Neuronal stem cell (in vitro differentiated cells): ENCODE results near the gene ZNF501.

Experiments used
- DNase-seq: peaks from one replicate; pipeline ENCODE4 v3.0.0-alpha.2; 2013; ENCODE audit warnings: low spot score
- H2AFZ ChIP-seq: one replicate; pipeline ENCODE4 v1.6.1; 2013; ENCODE audit warnings: mild to moderate bottlenecking, low read length, inconsistent platforms
- H2AK5ac ChIP-seq: 2 replicates; pipeline ENCODE4 v1.6.1; 2013; ENCODE audit warnings: low read depth, mild to moderate bottlenecking, inconsistent platforms, low read length, moderate library complexity, mixed read lengths
- H2BK120ac ChIP-seq: 2 replicates; pipeline ENCODE4 v1.6.1; 2013; ENCODE audit warnings: low read depth, mild to moderate bottlenecking, inconsistent platforms, low read length, moderate library complexity, mixed read lengths
- H2BK12ac ChIP-seq: one replicate; pipeline ENCODE4 v1.6.1; 2013; ENCODE audit warnings: low read length, inconsistent platforms
- H2BK15ac ChIP-seq: 2 replicates; pipeline ENCODE4 v1.6.1; 2013; ENCODE audit warnings: mild to moderate bottlenecking, low read length, inconsistent platforms, mixed read lengths
- H2BK5ac ChIP-seq: one replicate; pipeline ENCODE4 v1.6.1; 2013; ENCODE audit warnings: inconsistent platforms, mild to moderate bottlenecking, low read length, moderate library complexity
- H3K14ac ChIP-seq: one replicate; pipeline ENCODE4 v1.6.1; 2013; ENCODE audit warnings: low read length, inconsistent platforms
- H3K18ac ChIP-seq: 2 replicates; pipeline ENCODE4 v1.6.1; 2013; ENCODE audit warnings: low read length, inconsistent platforms
- H3K23ac ChIP-seq: 2 replicates; pipeline ENCODE4 v1.6.1; 2013; ENCODE audit warnings: low read depth, mild to moderate bottlenecking, mixed read lengths, low read length, inconsistent platforms; ENCODE audit not compliant: poor library complexity
- H3K27ac ChIP-seq: replicated peaks from 3 replicates; pipeline ENCODE4 v1.5.1; 2013; ENCODE audit warnings: low read length, inconsistent platforms
- H3K27me3 ChIP-seq, 3 experiments: 2 replicates each; pipeline ENCODE4 v1.6.1; 2013; ENCODE audit warnings: low read length in 3 of 3, mild to moderate bottlenecking in 2 of 3, inconsistent platforms in 1 of 3, low read depth in 1 of 3, mixed read lengths in 1 of 3, moderate library complexity in 1 of 3; ENCODE audit not compliant: control insufficient read depth in 3 of 3, insufficient read depth in 3 of 3
- H3K36me3 ChIP-seq, 2 donors: replicated peaks in 1 of 2; 2 replicates each; pipeline ENCODE4 v1.6.1; 2013; ENCODE audit warnings: low read length in 2 of 2; ENCODE audit not compliant: control insufficient read depth in 2 of 2, insufficient read depth in 2 of 2
- H3K4ac ChIP-seq: 2 replicates; pipeline ENCODE4 v1.6.1; 2013; ENCODE audit warnings: inconsistent platforms, mild to moderate bottlenecking, low read length, moderate library complexity
- H3K4me1 ChIP-seq, 2 donors: 1 replicate in 1 of 2; 2 replicates in 1 of 2; pipeline ENCODE4 v1.6.1; 2013; ENCODE audit warnings: low read length in 2 of 2, low read depth in 1 of 2; ENCODE audit not compliant: control insufficient read depth in 2 of 2, insufficient read depth in 1 of 2
- H3K4me2 ChIP-seq: one replicate; pipeline ENCODE4 v1.6.1; 2013; ENCODE audit warnings: mild to moderate bottlenecking, low read length, inconsistent platforms; ENCODE audit not compliant: insufficient read depth, poor library complexity, severe bottlenecking
- H3K4me3 ChIP-seq, 2 donors: 2 replicates each; pipeline ENCODE4 v1.5.1; 2013; ENCODE audit warnings: low read length in 2 of 2, mild to moderate bottlenecking in 2 of 2, inconsistent platforms in 1 of 2, moderate library complexity in 1 of 2
- H3K79me1 ChIP-seq: one replicate; pipeline ENCODE4 v1.6.1; 2013; ENCODE audit warnings: low read depth, mild to moderate bottlenecking, inconsistent platforms, low read length, moderate library complexity
- H3K9ac ChIP-seq: one replicate; pipeline ENCODE4 v1.6.1; 2013; ENCODE audit warnings: mild to moderate bottlenecking, low read depth, low read length, inconsistent platforms; ENCODE audit not compliant: poor library complexity
- H3K9me3 ChIP-seq, 2 donors: replicated peaks in 1 of 2; 2 replicates each; pipeline versions ENCODE3 to v1.6.1; 2013; ENCODE audit warnings: low read length in 2 of 2, mild to moderate bottlenecking in 2 of 2, inconsistent platforms in 1 of 2, low read depth in 1 of 2, mixed read lengths in 1 of 2, moderate library complexity in 1 of 2; ENCODE audit not compliant: control insufficient read depth in 2 of 2, insufficient read depth in 1 of 2
- H4K8ac ChIP-seq: one replicate; pipeline ENCODE4 v1.6.1; 2013; ENCODE audit warnings: low read depth, mild to moderate bottlenecking, inconsistent platforms, low read length, moderate library complexity
- H4K91ac ChIP-seq: one replicate; pipeline ENCODE4 v1.6.1; 2013; ENCODE audit warnings: low read length, low read depth, mild to moderate bottlenecking, inconsistent platforms; ENCODE audit not compliant: poor library complexity
- WGBS, 2 donors: extraction: QIAGEN DNeasy Blood & Tissue Kit; methylation state at CpG; one replicate each; pipeline ENCODE4 v1.1.7; 2013; ENCODE audit warnings: missing lambda C conversion rate in 2 of 2, mixed read lengths in 1 of 2; ENCODE audit not compliant: insufficient read length in 2 of 2, insufficient replicate concordance in 1 of 2; ENCODE audit errors: extremely low coverage in 2 of 2; 5-methylcytosine and 5-hydroxymethylcytosine counted together

Gene ZNF501

DNA sequence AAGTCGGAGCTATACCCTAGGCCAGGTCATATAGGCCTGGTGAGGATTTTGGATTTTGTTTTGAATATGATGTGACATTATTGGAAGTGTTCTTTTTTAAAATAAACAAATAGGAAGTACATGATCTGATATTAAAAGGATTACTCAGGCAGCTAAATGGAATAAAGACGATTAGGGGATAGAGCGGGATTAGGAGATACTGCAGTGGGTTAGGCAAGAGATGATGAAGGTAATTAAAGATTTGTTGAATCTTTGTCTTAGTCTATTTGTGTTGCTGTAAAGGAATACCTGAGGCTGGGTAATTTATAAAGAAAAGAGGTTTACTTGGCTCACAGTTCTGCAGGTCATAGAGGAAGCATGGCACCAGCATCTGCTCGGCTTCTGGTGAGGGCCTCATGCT, 53.5 kb downstream of the ZNF501 start:
- Histone ChIP-seq H3K4me2 (no peak overlapping the region), H3K27me3 (no peaks in the 10 kb centered on the region), H3K4me1 (no peaks in the 10 kb centered on the region), H2BK12ac (no peak overlapping the region), H3K14ac (no peak overlapping the region), H3K4me3 (no peak overlapping the region), H2BK120ac (no peak overlapping the region), H3K9me3 (peaks cover 0 to 4% of the 10 kb centered on the region in 2 donors), H4K8ac (no peak overlapping the region), H3K9ac (no peak overlapping the region), H3K23ac (no peak overlapping the region), H2AK5ac (no peak overlapping the region), H3K4ac (no peak overlapping the region), H3K27ac (no peak overlapping the region), H2BK5ac (no peak overlapping the region), H3K18ac (no peak overlapping the region), H3K36me3 (peaks cover 18 to 96% of the 10 kb centered on the region in 2 donors), H2BK15ac (no peak overlapping the region), H3K79me1 (no peaks in the 10 kb centered on the region), H2AFZ (no peak overlapping the region), H4K91ac (no peak overlapping the region)
- 100% methylated on average over 1 of the region's 4 CpGs; no CpG with 5 or more reads in 1 of the 2 donors for WGBS, 2 donors
- DNase-seq, result no peak
